Effector memory CD4-positive, alpha-beta T cell (primary cell): ENCODE measurements around the gene LRRC27.
A peak's percentile ranks its signal among the peaks of the same experiment; 100 is the strongest.

Experiments used
- DNase-seq, 3 donors: peaks; one replicate each; pipeline ENCODE4 v3.0.0-alpha.2; 2020
- H3K27ac ChIP-seq: 2 replicates; pipeline ENCODE4 v1.7.0; 2013; ENCODE audit warnings: mild to moderate bottlenecking, low read length, moderate library complexity; ENCODE audit not compliant: insufficient read depth, poor library complexity, severe bottlenecking
- H3K27me3 ChIP-seq: replicated peaks from 2 replicates; pipeline ENCODE4 v1.7.0; 2013; ENCODE audit warnings: mild to moderate bottlenecking, low read length; ENCODE audit not compliant: insufficient read depth, control insufficient read depth, poor library complexity, severe bottlenecking
- H3K36me3 ChIP-seq: 2 replicates; pipeline ENCODE4 v1.7.0; 2013; ENCODE audit warnings: mild to moderate bottlenecking, low read length, moderate library complexity; ENCODE audit not compliant: control insufficient read depth, insufficient read depth
- H3K4me1 ChIP-seq: 2 replicates; pipeline ENCODE4 v1.7.0; 2013; ENCODE audit warnings: low read length, mild to moderate bottlenecking; ENCODE audit not compliant: control insufficient read depth, insufficient read depth, poor library complexity, severe bottlenecking
- H3K4me3 ChIP-seq: 2 replicates; pipeline ENCODE4 v1.7.0; 2013; ENCODE audit warnings: low read length, low read depth, mild to moderate bottlenecking; ENCODE audit not compliant: insufficient read depth, poor library complexity, severe bottlenecking
- H3K9me3 ChIP-seq: 2 replicates; pipeline ENCODE4 v1.7.0; 2013; ENCODE audit warnings: mild to moderate bottlenecking, low read length, moderate library complexity; ENCODE audit not compliant: control insufficient read depth
- total RNA-seq, 3 donors: gene quantifications; one replicate each; lab custom pipeline; 2026; lab: John Stamatoyannopoulos, UW

The LRRC27 gene
- total RNA-seq = 1.7 to 5.8 (median 2.6) reads per million in 3 donors

GRCh38 chr10:132331601-132332432 lies at the start of gene LRRC27:
LRRC27 (plus strand) TSS chr10:132332193; CDS start chr10:132333525, 1,332 bp downstream.
- DNase-seq = peak; percentile 99 to 100 (median 100)
- peak within 1 kb of the TSS; percentile 82 for H3K4me3 ChIP-seq
- peaks cover 16% of the 10 kb centered on the region for H3K4me1 ChIP-seq
- peak within 1 kb of the TSS; percentile 67 for H3K27ac ChIP-seq
- no peaks in the 10 kb centered on the region for H3K36me3 ChIP-seq
- H3K9me3 ChIP-seq = no peaks in the 10 kb centered on the region
- no peaks in the 10 kb centered on the region for H3K27me3 ChIP-seq

GRCh38 chr10:132282667-132283603 lies 49.1 kb upstream of the LRRC27 start:
- Histone ChIP-seq H3K36me3 (no peaks in the 10 kb centered on the region), H3K27ac (no peak overlapping the region), H3K4me3 (no peak overlapping the region), H3K27me3 (no peaks in the 10 kb centered on the region), H3K4me1 (no peaks in the 10 kb centered on the region), H3K9me3 (no peaks in the 10 kb centered on the region)
- no peak for DNase-seq

- H3K27me3 ChIP-seq = no peaks in the 10 kb centered on the region
- DNase-seq = no peak
These were observed 48.2 kb upstream of the LRRC27 start for GRCh38 chr10:132283604-132284382.

GRCh38 chr10:132289439-132289838 lies 42.6 kb upstream of the LRRC27 start:
- Histone ChIP-seq H3K4me3 (no peak overlapping the region), H3K27ac (no peak overlapping the region), H3K27me3 (no peaks in the 10 kb centered on the region), H3K9me3 (no peaks in the 10 kb centered on the region), H3K4me1 (no peaks in the 10 kb centered on the region), H3K36me3 (no peaks in the 10 kb centered on the region)
- no peak for DNase-seq

More at GRCh38 chr10:132283604-132284382, 48.2 kb upstream of the LRRC27 start:
- Histone ChIP-seq H3K9me3 (no peaks in the 10 kb centered on the region), H3K4me1 (no peaks in the 10 kb centered on the region), H3K36me3 (no peaks in the 10 kb centered on the region), H3K27ac (no peak overlapping the region), H3K4me3 (no peak overlapping the region)

GRCh38 chr10:132290631-132291030 lies 41.4 kb upstream of the LRRC27 start:
- no peak for DNase-seq
- H3K27me3 ChIP-seq = no peaks in the 10 kb centered on the region
- no peaks in the 10 kb centered on the region for H3K36me3 ChIP-seq
- H3K27ac ChIP-seq = no peak overlapping the region
- no peaks in the 10 kb centered on the region for H3K4me1 ChIP-seq
- no peak overlapping the region for H3K4me3 ChIP-seq
- H3K9me3 ChIP-seq = no peaks in the 10 kb centered on the region

- no peaks in the 10 kb centered on the region for H3K36me3 ChIP-seq
- no peak overlapping the region for H3K4me3 ChIP-seq
- no peaks in the 10 kb centered on the region for H3K9me3 ChIP-seq
- no peaks in the 10 kb centered on the region for H3K4me1 ChIP-seq
- no peaks in the 10 kb centered on the region for H3K27me3 ChIP-seq
- no peak overlapping the region for H3K27ac ChIP-seq
- DNase-seq = no peak
These were observed 40.2 kb upstream of the LRRC27 start for GRCh38 chr10:132291826-132292225.

- H3K27me3 ChIP-seq = no peaks in the 10 kb centered on the region
- H3K4me1 ChIP-seq = no peaks in the 10 kb centered on the region
- no peak overlapping the region for H3K27ac ChIP-seq
- H3K4me3 ChIP-seq = no peak overlapping the region
- no peaks in the 10 kb centered on the region for H3K9me3 ChIP-seq
- no peaks in the 10 kb centered on the region for H3K36me3 ChIP-seq
- no peak for DNase-seq
These were observed 39.4 kb upstream of the LRRC27 start for GRCh38 chr10:132292287-132293200.

GRCh38 chr10:132293201-132293812 lies 38.7 kb upstream of the LRRC27 start:
- DNase-seq = no peak
- Histone ChIP-seq H3K27ac (no peak overlapping the region), H3K36me3 (no peaks in the 10 kb centered on the region), H3K27me3 (no peaks in the 10 kb centered on the region), H3K4me3 (no peak overlapping the region), H3K9me3 (no peaks in the 10 kb centered on the region), H3K4me1 (no peaks in the 10 kb centered on the region)
